ENCODE measurements around the gene UBL3. TPM values are rescaled to one million over a fixed set of nuclear protein-coding genes. Genes with fewer than 3 reads are reported as not detected.

Gene UBL3, protein sequence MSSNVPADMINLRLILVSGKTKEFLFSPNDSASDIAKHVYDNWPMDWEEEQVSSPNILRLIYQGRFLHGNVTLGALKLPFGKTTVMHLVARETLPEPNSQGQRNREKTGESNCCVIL
- 7.1 to 10.5 TPM (median 8.3 TPM) in 5 replicates for total RNA-seq (2022; extraction: Qiagen RNA extraction; ENCODE audit: low read depth)

DNA sequence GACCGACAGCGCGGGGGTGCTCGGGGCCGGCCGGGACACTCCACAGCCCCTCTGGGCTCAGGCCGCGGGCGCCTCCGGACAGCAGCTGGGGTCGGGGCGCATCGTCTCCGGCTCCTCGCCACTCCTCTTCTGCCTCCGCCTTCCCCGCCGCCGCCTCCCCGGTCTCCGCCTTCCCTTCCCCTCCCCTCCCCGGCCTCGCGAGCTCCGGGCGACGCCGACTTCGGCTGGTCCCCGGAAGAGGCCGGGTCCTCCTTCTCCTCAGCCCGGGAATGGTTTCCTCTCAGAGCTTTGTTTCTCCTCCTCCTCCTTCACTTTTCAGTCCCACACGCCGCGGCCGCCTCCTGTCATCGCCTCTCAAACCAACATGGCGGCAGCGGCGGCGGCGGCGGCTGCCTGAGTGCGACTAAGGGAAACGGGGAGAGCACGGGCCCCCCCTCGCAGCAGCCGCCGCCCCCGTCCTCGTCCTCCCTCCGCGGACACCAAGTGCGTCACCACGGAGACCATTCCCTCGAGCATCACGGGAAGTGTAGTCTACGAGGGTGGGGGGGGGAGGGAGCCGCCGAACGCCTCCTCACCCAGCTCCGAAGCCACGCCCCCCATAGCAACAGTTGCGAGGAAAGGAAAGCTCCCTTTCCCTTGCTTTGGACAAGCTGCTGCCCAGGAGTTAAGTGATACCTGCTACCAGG is at the start of gene UBL3:
TSS of gene UBL3 (minus strand) at position 405 of the 686 bp plus-strand sequence. CDS start 1,079 bp downstream, outside the sequence.

